NCI-H2227 (cell line): Measurements from ENCODE around the gene MAP2.

ENCODE experiments used
- DNase-seq: peaks from one replicate; lab custom pipeline; 2025; ENCODE audit not compliant: unreplicated experiment; lab: John Stamatoyannopoulos, UW

Gene MAP2

DNA sequence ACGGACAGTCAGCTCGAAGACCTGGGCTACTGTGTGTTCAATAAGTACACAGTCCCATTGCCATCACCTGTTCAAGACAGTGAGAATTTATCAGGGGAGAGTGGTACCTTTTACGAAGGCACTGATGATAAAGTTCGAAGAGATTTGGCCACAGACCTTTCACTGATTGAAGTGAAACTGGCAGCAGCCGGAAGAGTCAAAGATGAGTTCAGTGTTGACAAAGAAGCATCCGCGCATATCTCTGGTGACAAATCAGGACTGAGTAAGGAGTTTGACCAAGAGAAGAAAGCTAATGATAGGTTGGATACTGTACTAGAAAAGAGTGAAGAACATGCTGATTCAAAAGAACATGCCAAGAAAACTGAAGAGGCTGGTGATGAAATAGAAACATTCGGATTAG is 270.9 kb downstream of the MAP2 start:
- no peak for DNase-seq

DNA sequence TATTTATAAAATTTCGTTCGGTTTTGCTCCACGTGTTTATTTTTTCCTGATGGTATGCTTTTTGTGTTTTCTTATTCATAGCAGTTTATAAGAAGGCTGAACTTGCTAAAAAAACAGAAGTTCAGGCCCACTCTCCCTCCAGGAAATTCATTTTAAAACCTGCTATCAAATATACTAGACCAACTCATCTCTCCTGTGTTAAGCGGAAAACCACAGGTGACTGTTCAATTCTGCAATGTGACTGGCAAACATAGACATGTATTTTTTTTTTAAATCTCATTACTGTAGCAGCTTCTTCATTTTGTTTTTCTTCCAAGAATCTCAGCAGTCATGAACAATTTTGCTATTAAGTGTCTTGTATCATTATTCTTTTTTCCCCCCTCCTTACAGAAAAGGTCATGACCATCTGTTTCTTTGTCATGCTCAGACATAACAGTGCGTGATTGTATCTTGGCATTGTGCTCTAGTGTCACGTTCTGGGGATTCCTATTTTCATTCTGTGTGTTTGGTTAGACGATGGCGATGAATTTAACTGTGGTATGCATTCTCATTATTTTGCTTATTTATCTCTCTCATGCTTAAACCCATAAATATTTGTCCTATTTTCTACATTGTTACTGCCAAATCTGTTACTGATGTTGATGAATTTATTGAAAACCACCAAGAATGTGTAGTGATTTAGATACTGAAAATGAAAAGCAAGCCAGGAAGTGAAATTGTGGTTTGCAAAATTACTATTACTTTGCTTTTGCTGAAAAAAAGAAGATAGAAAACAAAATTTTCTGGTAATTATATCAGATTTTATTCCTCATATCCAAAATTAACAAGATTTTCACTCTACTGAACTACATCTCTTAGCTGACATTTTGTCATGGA is 273.2 kb downstream of the MAP2 start:
- peak; percentile 33 for DNase-seq

DNA sequence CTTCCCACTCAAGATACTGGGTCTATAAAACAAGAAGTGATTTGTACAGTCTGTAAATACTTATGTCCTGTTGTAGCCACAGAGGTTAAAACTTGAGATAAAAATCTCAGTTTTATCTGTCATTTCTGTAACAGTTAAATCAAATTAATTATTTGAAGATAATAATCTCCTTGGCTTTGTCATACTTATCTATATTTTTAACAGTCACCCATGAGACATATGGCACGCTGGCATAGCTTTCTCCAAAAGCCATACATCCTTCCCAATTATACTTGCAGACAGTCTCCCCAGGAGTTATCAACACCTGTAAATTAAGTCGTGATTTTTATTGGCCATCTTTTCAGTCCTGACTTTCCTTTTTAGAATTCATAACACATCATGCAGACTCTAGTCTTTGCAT is 278.9 kb downstream of the MAP2 start:
- no peak for DNase-seq

DNA sequence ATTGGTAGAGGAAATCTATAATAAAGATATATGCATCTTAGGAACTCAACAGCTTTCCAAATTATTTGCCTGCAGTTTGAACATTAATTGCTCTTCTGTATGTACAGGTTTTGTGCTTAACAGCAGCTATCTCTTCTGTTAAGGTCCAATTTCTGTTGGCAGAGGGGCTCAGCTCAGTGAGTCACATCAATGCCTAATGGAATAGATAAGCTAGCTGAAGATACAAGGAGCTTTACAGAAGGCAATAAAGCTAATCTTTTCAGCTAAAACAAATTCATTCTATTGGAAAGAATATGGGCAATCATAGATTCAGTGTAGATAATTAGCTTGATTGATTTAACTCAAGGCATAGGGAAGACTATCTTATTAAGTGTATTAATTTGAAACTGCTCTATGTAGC is 289.4 kb downstream of the MAP2 start:
- no peak for DNase-seq

DNA sequence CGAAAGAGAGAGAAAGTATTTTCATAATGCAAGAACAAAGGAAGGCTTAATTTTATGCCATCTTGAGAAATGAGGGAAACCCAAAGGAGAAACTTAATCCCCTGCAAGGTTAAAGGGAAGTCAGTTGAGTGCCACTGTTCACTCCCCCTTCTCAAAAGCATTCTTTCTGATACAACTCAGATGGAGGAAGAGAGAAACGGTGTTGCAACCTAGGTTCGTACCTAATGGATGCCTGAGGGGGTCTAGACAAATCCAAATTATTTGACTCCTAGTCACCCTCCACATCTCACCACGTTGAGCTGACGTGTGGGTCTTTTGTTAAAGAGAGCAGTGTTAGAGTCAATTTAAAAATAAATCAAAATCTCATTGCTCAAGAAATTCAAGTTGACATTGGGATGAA is 295.2 kb downstream of the MAP2 start:
- no peak for DNase-seq

DNA sequence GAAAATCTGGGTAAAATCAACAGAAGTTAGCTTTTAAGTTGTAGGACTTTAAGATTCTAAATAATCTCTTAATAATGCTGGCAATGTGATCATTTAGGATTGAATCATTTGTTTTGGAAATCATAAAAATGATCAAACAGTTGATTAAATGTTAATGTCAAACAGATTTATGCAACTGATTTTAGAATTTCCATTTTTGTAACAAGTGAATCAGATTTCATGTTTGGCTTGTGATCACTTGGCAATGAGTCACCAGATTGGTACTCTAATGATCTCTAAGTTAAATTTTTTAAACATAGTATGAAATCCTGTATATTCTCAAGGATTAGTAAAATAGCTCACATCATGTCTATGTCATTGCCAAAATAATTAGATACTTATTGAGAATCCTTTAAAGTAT is 297.6 kb downstream of the MAP2 start:
- no peak for DNase-seq

DNA sequence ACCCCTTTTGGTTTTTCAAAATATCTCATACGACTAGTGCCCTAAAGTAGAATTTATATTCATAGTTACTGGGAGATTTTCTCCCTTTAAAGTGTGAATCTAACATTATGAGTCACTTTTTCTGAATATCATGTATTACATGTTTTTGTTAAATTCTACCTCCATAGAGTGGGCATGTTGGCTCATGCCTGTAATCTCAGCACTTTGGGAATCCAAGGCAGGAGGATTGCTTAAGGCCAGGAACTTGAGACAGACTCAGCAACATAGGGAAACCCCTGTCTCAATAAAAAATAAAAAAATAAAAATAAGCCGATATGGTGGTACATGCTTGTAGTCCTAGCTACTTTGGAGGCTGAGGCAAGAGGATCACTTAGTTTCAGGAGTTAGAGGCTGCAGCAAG is 302.5 kb downstream of the MAP2 start:
- no peak for DNase-seq

DNA sequence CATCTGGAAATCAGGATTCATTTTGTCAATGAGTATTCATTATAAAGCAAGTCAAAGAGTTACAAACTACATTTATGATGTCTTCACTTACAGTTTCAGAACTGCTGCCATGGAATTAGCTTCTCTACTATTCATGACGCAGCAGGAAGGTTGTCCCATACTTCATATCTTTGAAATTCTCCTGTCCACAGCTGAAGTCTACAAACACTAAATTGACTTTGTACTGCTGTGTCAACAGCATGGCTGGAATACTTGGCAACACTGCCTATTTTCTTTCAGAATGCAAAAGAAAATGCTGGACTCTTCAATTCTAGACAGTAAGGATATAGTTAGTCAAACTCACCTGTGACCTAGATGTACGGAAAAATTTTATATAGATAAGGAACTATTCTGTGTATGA is 303.2 kb downstream of the MAP2 start:
- DNase-seq = no peak

DNA sequence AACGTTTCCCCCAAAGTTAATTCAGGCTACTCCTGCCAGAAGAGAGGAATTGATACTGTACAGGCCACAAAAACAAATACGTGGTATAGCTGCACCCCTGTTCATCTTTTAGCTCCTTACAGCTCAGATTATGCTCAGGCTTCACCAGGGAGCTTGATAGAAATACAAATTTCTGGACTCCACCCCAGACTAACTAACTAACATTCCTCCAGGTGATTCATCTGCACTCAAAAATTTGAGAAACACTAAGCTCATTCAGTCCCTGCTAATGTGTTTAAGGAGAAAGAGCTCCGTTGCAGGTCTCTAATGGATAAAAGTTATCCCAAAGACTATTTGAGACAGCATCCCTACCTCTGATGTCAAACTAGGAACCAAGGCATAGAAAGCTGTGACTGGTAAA is 311.0 kb downstream of the MAP2 start:
- no peak for DNase-seq

DNA sequence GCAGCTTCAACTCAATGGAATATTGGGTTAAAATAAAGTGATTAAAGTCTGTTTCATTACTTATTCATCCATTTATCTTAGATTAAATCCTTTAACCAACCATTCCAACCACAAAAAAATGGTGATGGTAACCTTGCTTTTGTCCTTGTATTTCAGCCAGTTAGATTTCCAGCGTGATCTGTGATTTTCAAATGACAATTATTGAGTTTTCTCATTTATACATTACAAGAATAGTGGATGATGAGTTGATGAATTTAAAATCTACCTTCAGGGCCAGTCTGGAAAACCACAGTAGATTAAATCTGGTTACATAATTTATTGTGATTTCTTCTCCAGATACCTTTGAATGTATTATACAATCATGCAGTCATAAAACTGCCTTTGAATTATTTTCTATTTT is 318.1 kb downstream of the MAP2 start:
- no peak for DNase-seq

DNA sequence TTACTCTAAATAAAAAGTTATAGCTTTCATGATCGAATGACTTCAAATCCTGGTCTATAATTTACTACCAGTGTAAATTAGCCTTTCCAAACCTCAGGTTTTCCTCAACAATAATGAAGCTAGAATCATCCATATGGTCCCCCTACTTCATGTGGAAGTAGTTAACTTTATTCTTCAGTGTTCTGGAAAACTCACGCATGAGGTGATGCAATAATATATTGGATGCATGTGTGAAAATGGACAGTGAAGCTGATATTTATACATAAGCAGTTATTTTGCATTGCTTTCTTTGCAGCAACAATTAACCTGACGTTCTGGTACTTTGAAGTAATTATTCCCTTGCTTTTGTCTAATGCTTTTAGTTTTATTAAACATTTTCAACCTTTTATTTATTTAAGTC is 329.2 kb downstream of the MAP2 start:
- no peak for DNase-seq

DNA sequence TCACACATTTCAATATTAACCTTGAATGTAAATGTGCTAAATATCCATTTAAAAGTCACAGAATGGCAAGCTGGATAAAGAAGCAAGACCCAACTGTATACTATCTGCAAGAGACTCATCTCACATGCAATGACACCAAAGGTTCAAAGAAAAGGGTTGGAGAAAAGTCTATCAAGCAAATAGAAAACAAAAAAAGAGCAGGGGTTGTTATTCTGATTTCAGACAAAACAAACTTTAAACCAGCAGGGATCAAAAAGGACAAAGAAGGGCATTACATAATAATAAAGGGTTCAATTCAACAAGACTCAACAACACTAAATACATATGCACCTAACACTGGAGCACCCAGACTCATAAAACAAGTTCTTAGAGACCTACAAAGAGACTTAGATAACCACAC is 333.3 kb downstream of the MAP2 start:
- DNase-seq = no peak

DNA sequence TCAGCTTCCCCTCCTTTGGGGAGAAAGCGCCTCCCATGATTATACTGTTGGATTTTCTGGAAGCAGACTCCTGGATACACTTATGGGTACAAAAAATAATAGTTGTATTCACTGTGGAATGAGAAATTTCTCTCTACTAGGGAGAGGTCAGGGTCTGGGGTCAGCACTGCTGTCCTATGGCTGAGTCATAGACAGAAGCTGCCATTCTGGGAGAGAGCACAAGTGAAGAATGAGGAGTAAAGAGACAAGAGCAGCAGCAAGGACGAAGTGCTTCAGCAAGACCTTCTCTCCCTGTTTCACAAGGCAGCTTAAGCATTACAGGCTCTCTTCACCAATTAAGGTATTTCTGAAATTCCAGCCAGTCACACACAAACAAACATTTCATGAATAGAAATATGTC is 337.7 kb downstream of the MAP2 start:
- peak; percentile 23 for DNase-seq

DNA sequence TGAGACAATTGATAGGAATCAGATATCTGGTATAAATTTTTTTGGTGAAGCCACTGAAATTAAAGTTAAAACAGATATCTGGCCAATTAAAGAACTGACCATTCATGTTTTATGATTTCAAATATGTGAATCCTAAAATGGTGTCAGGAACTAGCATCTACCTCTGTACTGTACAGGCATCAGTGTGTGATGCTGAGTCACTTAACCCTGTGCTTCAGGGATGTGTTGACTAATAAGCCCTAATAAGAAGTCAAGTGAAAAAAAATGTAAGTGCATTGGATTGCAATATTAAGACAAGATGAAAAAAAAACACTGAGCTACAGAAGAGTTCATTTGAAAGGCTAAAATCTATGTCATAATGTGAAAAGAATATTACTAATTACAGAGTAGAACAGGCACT is 338.7 kb downstream of the MAP2 start:
- no peak for DNase-seq

DNA sequence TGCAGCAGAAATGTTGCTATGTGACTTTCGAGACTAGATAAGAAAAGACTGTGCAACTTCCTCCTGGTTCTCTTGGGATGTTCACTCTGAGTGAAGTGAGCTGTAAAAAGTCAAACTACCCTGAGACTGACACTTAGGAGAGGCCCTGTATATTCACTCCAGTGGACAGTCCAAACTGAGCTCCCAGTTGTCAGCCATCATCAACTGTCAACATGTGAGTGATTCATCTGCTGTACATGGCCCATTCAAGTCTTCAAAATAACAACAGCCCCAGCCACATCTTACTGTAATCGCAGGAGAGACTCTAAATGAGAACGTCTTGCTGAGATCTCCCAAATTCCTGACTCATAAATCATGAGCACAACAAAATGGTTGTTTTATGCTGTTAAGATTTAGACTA is 339.3 kb downstream of the MAP2 start:
- DNase-seq = no peak

DNA sequence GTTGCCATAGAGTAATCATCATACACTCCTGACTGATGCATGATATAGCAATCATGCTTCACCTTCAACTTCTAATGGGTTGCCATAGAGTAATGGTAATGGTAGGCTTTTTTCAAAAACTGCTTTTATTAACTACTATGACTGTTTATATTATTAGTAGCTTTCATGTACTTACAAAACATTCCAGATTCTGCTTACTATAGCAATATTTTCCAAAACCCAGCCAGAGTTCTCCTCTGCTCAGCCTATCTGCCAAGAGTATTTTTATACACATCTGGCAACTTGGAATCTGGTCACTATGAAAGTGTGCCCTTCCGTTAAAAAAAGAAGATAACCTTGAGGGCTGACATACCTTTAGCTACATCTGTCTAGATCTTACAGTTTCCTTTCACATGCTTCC is 342.8 kb downstream of the MAP2 start:
- DNase-seq = no peak

DNA sequence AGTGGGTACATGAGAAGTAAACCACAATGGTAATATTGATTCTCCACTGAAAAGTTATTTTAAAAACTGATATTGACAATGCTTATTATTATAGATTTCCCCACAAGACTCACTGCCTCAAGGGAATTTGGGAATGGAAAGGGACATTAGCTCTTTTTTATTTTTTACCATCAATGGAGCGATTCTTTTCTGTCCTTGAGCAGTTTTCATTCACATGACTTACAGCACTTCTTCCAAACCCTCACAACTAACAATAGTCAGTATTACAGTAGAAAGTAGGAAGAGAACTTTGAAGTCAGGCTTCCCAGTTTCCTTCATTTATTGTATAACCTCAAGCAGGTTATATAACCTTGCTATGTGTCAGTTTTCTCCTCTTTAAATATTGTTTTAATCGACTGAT is 343.5 kb downstream of the MAP2 start:
- no peak for DNase-seq

DNA sequence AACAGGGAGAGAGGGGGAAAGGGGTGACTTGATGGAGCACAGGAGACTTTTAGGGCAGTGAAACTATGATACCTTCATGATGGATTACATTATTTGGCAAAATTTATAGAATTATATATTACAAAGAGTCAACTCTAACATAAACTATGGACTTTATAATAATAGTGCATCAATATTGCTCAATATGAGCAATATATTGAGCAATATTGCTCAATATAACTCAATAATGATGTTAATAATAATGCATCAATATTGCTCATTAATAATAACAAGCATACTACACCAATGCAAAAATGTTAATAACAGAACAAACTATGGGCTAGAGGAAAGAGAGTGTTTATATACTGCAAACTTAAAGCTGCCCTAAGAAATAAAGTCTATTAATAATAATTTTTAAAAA is 344.7 kb downstream of the MAP2 start:
- DNase-seq = no peak

DNA sequence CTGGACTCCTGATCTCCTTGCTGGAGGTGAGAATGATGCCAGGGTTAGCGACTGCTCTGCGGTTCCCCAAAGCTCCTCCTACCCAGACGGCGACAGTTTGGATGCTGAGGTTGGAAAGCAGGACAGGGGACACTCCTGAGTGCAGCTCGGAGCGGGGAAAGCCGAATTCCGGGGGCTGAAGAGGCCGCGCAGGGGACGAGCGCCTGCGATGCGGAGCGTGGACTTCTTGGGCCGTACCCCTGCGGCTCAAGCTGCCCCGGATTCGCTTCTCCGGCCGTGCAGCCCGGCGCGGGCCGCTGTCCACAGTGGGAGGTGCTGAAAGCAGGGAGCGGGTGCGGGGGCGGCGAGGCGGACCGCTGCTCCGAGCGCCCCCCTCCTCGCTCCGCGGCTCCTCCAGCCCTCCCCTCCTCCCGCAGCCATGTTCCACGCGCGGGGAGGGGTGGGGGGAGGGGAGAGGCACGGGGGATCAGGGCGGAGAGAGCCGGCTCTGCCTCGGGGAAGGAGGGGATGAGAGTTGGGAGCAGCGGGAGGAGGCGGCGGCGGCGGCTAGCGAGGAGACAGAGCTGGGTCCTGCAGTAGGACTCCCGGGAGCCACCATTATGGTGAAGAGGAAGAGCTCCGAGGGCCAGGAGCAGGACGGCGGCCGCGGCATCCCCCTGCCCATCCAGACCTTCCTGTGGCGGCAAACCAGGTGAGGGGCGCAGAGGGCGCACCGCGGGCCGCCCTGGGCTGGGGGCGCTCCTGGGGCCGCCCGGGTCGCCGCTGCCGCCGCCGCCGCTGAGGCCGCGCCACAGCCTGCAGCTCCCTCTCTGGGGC is 347.8 kb downstream of the MAP2 start, which contains the start of gene UNC80:
TSS of gene UNC80 (plus strand) at position 359 of the 816 bp plus-strand sequence. CDS start at position 600, 241 bp downstream.
- DNase-seq = peak; percentile 89

DNA sequence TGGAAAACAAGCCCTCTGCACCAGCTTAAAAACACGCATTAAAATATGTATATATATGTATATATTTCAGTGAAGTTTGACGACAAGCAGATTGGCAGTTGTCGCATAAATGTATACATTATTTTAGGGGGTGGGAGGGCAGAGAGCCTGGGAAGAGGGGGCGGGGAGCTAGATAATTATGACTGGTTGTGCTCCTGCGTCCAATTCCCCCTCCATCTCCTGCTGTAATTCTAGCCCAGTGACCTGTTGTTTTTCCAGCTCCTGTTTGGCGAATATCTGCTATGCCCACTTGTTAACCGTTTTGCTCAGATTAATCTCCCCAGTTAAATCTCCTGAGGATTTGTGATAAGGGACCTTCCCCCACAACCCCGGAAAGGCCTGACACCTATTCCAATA is 348.4 kb downstream of the MAP2 start:
- peak; percentile 78 for DNase-seq

DNA sequence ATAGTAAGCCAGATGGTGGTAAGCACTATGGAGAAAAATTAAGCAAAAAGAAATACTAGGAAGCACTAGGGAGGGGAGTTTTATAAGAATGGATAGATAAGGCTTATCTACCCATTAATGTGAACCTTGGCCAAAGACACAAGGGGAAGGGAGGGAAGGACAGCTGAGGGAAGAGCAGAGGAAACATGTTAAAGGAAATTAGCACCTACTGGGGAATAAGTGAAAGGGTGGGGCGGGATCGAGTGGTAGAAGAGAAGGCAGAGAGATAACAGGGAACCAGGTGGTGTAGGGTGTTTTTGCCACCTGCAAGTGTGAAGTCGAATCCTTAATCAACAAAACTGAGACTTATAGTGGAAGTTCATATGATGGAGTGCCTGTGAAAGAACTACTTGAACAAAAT is 349.5 kb downstream of the MAP2 start:
- peak; percentile 58 for DNase-seq
